OCI-LY1 (cell line): ENCODE measurements around the gene TULP4.

Experiments used
- CTCF ChIP-seq: fragments of 200-600 bp; sonication (generic), shearing (Covaris generic); IDR thresholded peaks from 2 replicates; pipeline ENCODE4 v1.5.1; 2017; ENCODE audit warnings: mild to moderate bottlenecking, antibody characterized with exemption, low read length, moderate library complexity, mixed read lengths
- EZH2 ChIP-seq: fragments of 200-600 bp; sonication (generic), shearing (Covaris generic); IDR thresholded peaks from 2 replicates; pipeline ENCODE4 v1.8.0; 2017; ENCODE audit warnings: borderline replicate concordance, mixed run types, mild to moderate bottlenecking, antibody characterized with exemption, low read length, moderate library complexity, mixed read lengths

- TF ChIP-seq CTCF (no peak), EZH2 (no peak)
Measured at GRCh38 chr6:158476389-158476788, 164.1 kb downstream of the TULP4 start.
